M059J (cell line): ENCODE results near the gene RPS3. TPM values are rescaled to one million over a fixed set of nuclear protein-coding genes. Genes with fewer than 3 reads are reported as not detected.
"Not testable (repeated sequence)": the region's sequence is repeated elsewhere in the genome, so short reads cannot be mapped to it uniquely, and the experiment has no call there.

Experiments
- DNase-seq: peaks from one replicate; pipeline ENCODE4 v3.0.0-alpha.2; 2012; ENCODE audit warnings: low read depth
- total RNA-seq: library from RNA; depleted of rRNA; stranded (reverse); fragments of >200 nt; shearing (Covaris generic); gene quantifications from 2 replicates; pipeline ENCODE4 v1.2.3, GENCODE V29; 2014

The RPS3 gene
- total RNA-seq, 1 experiment from 2014 or later = 1,166 TPM

DNA sequence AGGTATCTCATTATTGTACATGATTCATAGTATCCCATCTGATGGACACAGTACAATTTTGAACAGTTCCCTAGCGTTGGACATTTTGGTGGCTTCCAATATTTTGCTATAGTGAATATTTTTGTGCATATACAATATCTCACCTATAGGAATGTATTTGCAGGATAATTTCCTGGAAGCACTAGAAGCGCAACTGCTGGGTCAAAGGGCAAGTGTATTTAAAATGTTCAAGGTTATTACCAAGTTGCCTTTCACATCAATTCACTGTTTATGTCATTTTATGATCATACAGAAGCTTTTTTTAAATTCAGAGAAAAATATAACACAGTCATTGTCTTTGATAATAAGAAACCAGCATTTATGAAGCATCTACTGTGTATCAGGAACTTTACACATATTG lies 19.1 kb upstream of the RPS3 start:
- DNase-seq = no peak

DNA sequence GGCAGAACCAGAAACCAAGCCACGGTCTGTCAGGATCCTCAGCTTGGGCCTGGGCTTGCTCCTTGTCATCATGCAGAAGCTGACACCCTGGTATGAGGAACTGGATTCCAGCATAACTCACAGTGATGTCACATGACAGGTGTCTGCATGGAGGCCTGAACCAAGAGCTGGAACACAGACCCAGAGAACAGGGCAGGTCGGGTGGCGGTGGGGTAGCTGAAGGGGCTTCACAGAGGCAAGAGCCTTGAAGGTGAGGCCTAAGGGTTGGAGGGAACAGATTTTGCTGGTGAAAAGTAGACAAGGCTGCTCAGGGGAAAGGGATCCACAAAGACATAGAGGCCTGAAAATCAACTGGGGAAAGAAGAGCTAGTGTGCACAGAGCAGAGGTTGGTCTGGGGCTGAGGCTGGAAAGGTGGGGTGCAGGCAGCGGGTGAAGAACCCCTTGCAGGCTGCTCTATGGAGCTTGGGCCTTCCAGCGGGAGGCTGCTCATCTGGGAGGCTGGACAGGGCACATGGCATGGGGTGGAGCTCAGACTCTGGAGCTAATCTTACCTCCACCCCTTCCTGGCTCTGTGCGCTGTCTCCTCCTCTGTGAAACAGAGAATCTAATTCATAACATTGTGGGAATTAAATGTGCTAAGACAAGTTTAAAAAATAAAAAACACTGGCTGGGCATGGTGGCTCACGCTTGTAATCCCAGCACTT lies 18.4 kb upstream of the RPS3 start:
- DNase-seq = no peak

DNA sequence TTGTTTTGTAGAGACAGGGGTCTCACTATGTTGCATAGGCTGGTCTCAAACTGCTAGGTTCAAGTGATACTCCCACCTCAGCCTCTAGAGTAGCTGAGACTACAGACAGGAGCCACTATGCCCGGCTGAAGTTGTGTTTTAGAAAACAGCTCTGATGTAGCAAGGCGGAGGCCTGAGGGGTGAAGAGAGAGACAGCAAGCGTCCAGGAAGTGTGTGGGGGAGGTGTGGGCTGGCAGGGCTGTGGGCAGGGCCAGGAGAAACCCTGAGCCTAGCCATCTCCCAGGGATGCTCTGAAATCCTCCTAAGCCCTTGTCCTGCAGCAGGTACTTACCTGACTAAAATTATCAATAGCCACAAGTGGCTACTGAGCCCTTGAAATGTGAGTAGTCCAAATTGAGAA lies 16.1 kb upstream of the RPS3 start:
- no peak for DNase-seq

DNA sequence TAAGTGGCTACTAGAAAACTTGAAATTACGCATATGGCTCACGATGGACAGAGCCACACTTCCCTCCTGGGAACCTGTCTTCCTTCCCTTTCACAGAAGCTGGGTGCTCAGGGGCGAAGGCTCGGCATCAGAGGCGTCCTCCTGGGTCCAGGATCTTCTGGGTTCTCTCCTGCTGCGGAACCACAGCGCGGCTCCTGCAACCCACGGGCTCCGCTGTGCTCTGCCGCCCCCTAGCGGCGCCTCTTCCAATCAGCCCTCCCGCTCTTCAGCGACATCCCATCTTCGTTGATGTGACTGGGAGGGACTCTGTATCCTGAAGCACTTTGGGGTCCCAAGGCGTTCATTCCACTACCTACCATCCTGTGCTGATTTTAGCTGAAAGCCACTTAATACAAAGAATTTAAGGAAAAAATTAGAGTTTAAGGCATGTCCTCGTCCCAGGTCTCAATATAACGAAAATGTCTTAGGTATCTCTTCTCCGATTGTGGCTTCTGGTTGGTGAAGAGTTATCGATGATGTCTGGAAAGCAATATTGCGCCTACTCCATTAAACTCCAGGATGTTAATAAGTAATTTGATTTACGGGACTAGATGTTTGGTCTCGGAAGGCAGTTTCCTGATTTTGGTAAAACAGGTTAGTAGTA lies 14.8 kb upstream of the RPS3 start:
- peak; percentile 60 for DNase-seq

DNA sequence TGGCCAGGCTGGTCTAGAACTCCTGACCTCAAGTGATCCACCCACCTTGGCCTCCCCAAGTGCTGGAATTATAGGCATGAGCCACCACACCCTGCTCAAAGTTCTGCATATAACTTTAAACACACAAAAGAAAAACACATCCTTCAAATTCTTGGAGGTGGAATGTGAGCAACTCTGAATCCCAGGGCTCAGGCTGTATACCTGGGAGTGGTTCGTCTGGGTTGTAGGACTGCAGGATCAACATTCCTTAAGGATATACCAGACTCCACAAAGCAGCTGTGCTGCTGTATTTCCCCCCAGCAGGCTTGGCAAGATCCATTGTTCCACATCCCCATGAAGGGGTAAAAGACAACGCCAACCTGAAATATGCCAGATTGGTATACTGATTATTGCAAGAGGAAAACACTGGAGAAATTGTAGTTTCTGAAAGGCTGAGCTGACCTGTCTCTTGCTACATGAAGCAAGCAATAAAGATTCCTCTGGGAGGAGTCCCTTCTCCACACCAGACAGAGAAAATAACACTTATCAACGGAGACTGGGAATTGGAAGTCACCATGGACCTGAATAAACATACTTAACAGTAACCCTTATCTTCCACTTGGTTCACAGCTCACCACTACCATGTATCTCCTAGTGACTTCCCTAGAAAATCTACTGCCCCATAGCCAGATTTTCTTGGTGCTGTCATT lies 12.2 kb upstream of the RPS3 start:
- DNase-seq = peak; percentile 33

DNA sequence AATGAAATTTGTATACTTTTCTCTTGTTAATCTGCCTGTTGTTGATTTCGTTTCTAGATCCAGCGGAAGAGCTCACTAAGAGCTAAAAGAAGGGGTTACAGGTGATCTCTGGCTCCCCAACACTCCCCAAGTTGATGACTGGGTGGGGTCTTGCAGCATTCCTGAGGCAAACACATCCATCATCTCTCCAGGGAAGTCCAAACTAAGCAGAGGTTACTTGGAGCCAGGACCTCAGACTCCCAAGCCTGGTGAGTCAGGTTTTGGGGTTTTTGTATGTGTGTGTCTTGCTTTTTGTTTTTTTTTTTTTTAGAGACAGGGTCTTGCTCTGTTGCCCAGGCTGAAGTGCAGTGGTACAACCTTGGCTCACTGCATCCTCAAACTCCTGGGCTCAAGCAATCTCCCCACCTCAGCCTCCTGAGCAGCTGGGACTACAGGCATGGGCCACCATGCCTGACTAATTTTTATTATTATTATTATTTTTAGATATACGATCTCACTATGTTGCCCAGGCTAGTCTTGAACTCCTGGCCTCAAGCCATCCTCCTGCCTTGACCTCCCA lies 11.5 kb upstream of the RPS3 start:
- peak; percentile 45 for DNase-seq

DNA sequence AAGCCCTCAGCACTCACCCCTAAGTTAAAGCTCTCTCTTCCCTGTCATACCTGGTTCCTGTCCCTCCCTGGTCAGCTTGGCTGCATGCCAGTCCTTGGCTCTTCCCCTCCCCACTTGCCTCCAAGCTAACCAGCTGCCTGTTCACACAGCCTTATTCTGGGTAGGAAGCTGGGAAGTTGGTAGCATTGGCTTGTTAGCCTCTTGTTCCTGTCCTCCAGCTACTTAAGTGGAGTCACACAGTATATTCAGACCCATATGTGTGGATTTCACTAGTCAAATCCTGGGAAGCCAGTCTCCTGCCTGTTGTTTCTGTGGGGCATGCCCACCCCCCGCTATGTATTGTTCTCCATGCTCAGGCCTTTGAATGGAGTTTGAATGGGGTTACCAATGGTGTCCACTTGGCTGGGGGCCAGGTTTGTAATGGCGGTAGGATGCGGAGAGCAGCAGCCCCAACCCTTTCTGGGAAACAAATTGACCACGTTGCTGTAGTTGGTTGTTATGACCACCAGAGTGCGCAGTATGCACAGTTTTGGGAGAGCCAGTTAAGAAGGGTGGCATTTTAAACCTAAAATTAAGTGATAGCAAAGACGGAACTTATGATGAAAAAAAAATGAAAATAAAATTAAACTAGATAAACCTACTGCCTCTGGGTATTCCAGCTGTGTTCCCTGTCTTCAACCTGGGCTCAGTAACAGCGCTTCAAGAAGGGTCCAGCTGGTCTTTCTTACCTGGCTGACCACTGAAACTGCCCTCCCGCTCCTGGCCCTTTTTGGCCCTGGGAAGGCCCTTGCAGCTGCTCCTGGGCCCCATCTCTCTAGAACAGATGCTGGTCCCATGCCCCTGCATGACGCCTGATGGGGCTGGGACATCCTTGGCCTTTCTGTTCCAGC lies 10.7 kb upstream of the RPS3 start:
- DNase-seq = peak; percentile 81

DNA sequence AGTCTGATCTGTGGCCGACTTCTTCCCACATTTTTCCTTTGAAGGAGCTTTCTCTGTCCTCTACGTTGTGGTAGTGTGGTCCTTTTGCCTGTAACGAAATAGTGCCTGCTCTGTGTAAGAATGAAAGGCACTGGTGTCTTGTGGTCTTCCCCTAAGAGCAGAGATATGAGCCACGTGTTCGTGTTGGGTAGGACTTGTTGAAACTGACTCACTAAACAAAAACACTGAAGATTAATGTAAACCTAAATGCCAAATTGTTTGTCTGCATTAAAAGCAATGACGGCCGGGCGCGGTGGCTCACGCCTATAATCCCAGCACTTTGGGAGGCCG lies 10.1 kb upstream of the RPS3 start:
- no peak for DNase-seq

DNA sequence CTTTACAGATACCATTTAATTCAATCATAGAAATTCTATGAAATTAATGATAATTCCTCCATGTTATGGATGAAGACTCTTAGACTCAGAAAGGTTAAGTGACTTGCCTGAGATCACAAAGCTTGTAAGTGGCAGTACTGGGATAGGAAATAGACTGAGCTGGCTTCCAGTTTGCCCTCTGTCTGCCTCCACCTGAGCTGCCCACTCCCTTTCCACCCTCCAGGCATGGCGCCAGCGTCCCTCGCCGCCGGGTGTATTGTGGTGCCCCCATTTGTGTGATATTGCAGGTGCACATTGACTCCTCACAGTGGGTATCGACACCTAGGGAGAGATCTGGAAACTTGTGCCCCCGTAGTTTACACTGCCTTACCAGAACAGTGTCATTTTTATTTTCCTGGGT lies 9.4 kb upstream of the RPS3 start:
- DNase-seq = no peak

DNA sequence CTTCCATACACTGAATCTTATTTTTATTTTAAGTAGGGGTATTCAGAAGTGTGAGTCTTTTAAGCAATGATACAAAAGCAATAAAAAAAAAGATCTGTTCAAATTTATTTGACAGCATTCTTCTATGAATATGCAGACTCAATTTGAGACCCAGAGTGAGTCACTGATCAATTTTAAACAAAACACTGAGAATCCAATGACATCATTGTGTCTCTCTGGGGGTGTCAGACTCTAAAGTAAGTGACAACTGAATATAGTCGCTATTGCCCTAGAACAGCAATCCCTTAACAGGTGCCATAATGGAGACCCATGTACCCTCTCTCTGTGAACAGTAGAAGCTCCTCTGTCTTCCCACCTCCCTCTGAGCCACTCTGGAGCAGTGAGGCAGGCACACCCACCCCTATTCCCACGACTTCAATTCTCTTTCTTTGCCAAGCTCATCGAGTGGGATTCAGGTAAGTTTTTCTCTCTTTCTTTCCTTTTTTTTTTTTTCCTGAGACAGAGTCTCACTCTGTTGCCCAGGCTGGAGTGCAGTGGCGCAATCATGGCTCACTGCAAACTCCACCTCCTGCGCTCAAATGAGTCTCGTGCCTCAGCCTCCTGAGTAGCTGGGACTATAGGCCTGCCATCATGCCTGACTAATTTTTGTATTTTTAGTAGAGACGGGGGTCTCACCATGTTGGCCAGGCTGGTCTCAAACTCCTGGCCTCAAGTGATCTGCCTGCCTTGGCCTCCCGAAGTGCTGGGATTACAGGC lies 5.1 kb upstream of the RPS3 start:
- DNase-seq = no peak

DNA sequence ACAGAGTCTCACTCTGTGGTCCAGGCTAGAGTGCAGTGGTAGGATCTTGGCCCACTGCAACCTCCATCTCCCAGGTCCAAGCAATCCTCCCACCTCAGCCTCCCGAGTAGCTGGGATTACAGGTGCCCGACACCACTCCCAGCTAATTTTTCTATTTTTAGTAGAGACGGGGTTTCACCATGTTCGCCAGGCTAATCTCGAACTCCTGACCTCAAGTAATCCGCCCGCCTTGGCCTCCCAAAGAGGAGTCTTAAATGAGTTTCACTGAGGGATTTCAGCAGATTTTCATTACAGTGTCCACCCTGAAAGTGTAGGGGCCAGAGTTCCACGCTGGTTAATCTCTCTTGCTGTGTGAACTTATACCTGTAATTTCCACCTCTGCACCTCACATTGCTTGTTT lies 412 bp upstream of the RPS3 start:
- DNase-seq = no peak

DNA sequence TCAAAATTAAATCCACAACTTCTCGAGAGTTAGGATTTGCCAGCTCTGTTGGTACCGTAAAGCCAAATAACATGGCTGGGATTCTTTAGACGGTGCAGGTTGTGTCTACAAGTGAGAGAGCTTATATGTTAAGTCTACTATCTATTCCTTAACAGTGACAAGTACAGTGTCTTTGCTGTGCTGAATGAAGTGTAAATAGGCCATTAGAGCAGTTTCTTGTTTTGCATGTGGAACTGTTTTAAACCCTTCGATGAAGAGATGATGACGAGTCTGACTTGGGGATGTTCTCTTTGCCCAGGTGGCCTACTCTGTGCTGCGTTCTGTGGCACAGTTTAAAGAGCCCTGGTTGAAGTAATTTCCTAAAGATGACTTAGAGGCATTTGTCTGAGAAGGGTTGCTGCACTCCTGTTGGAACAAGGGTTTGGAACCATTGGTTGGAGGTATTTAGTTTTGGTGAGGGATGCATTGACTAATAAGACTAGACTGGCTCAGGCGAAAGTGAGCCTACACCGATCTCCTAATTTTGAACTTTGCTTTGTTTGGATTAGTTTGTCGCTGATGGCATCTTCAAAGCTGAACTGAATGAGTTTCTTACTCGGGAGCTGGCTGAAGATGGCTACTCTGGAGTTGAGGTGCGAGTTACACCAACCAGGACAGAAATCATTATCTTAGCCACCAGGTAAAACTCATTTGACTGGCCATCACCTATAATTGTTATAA lies 988 bp downstream of the RPS3 start:
- DNase-seq = peak; percentile 22

DNA sequence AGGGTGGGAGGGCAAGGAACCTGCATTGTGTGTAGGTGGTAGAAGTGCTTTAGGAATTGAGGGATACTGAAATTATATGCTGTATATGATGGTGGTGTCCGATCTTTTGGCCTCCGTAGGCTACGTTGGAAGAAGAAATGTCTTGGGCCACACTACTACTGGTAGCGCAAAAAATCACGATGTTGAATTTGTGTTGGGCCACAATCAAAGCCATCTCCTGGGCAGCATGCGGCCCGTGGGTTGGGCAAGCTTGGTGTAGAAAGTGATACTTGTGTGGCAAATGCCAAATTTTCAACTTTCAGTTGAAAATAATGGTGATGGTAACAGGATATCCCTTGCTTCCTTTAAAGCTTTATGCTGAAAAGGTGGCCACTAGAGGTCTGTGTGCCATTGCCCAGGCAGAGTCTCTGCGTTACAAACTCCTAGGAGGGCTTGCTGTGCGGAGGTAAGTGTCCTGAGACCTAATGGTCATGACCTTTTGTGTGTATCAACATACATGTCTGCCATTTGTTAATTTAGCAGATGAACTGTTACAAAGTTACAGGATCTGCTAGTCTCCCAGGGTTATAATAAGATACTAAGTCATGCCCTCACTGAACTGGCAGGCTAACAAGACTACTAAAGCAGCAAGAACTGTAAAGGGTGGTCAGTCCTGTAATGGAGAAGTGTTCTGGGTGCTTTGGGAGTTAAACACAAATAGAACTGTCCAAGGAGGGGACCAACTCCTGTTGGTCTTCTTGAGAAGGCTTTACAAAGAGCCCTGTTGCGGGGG lies 2.9 kb downstream of the RPS3 start:
- no peak for DNase-seq

DNA sequence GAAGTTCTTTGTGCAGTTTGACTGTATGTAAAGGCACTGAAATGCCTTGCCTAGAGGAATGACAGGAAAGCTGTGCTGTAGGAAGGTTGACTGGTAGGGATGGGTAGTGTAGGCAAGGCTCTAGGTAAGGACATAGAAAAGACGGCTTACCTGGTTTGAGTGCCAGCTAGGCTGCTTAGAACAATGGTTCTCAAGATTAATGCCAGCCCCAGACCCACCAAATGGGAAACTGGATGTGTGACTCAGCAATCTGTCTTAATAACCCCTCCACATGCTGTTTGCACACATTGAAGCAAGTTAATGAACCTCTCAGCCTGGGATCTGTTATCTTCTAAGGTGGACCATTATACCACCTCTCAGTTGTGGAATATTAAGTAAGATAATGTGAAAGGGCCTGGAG lies 3.7 kb downstream of the RPS3 start:
- no peak for DNase-seq

DNA sequence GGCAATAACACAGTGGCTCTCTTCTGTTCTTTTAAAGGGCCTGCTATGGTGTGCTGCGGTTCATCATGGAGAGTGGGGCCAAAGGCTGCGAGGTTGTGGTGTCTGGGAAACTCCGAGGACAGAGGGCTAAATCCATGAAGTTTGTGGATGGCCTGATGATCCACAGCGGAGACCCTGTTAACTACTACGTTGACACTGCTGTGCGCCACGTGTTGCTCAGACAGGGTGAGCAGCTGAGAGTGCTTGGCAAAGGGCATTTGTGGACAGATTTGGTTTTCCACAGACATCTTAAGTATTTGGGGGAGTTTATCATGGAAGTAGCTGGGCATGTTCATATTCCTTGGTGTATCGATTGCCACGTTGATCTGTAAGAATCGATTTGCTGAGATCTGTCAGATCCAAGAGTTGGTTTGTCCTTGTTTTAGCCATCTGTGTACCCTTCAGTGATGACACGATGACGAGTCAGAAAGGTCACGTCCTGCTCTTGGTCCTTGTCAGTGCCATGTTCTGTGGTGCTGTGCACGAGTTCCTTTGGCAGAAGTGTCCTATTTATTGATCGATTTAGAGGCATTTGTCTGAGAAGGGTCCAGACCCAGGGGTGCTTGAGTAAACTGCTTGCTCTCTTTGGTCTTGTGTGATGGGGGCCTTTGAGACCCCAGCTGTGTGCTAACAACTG lies 4.8 kb downstream of the RPS3 start:
- DNase-seq = no peak

DNA sequence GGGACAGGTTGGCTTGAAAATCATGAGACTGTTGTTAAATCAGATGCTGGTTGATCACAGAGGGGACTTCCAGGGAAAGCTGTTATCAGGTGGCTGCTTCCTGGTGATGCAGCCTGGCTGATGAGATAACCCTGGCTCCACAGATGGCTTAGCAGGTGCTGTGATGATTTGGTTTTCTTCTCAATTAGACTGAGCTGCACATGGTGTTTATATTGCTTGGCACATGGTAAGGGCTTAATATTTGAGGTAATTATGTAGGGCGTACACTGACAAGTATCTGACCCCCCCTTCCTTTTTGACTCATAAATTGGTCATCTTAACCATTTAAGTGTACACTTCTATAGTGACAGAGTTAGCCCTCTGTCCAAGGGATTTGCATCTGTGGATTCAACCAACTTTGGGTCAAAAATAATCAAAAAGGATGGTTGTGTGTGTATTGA lies 7.0 kb downstream of the RPS3 start:
- DNase-seq = peak; percentile 56

DNA sequence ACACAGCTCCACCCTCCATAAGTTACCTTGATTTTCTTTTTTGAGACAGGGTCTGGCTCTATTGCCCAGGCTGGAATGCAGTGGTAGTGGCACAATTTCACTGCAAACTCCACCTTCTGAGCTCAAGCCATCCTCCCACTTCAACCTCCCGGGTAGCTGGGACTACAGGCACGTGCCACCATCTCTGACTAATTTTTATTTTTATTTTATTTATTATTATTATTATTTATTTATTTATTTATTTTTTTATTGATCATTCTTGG lies 9.6 kb downstream of the RPS3 start:
- no peak for DNase-seq

DNA sequence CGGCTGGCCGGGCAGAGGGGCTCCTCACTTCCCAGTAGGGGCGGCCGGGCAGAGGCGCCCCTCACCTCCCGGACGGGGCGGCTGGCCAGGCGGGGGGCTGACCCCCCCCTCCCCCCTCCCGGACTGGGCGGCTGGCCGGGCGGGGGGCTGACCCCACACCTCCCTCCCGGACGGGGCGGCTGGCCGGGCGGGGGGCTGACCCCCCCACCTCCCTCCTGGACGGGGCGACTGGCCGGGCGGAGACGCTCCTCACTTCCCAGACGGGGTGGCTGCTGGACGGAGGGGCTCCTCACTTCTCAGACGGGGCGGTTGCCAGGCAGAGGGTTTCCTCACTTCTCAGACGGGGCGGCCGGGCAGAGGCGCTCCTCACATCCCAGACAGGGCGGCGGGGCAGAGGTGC lies 10.7 kb downstream of the RPS3 start:
- DNase-seq = not testable (repeated sequence)

DNA sequence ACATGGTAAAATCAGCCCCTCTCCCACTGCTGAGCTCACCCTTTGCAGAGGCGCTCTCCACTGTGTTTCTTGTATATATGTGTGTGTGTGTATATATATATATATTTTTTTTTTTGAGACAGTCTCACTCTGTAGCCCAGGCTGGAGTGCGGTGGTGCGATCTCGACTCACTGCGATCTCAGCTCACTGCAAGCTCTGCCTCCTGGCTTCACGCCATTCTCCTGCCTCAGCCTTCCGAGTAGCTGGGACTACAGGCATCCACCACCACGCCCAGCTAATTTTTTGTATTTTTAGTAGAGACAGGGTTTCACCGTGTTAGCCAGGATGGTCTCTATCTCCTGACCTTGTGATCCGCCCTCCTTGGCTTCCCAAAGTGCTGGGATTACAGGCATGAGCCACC lies 13.8 kb downstream of the RPS3 start:
- DNase-seq = not testable (repeated sequence)
